GM19238 (cell line): ENCODE data around the gene OMP.

Experiments
- DNase-seq: peaks from one replicate; pipeline ENCODE4 v3.0.0; 2011; ENCODE audit warnings: low spot score; ENCODE audit not compliant: insufficient read length

The OMP gene

GRCh38 chr11:77137421-77137820 is 34.8 kb downstream of the OMP start:
- no peak for DNase-seq

GRCh38 chr11:77138106-77138649 is 35.5 kb downstream of the OMP start:
- no peak for DNase-seq

GRCh38 chr11:77139201-77139600 is 36.6 kb downstream of the OMP start:
- no peak for DNase-seq

- DNase-seq = no peak
Measured at GRCh38 chr11:77140231-77140851, 37.7 kb downstream of the OMP start.

- no peak for DNase-seq
Measured at GRCh38 chr11:77141034-77141433, 38.4 kb downstream of the OMP start.

- DNase-seq = no peak
Measured at GRCh38 chr11:77141475-77141874, 38.8 kb downstream of the OMP start.

GRCh38 chr11:77142091-77142975 is 39.7 kb downstream of the OMP start:
- DNase-seq = no peak

- DNase-seq = no peak
Measured at GRCh38 chr11:77143405-77144020, 40.9 kb downstream of the OMP start.

- no peak for DNase-seq
Measured at GRCh38 chr11:77144196-77144856, 41.7 kb downstream of the OMP start.

GRCh38 chr11:77144857-77145428 is 42.3 kb downstream of the OMP start:
- DNase-seq = no peak

GRCh38 chr11:77146261-77147035 is 43.8 kb downstream of the OMP start:
- DNase-seq = no peak

GRCh38 chr11:77147036-77147315 is 44.3 kb downstream of the OMP start:
- no peak for DNase-seq

- no peak for DNase-seq
Measured at GRCh38 chr11:77147668-77148321, 45.2 kb downstream of the OMP start.

GRCh38 chr11:77148963-77149715 is 46.5 kb downstream of the OMP start:
- no peak for DNase-seq

GRCh38 chr11:77149716-77150392 is 47.2 kb downstream of the OMP start:
- no peak for DNase-seq

- DNase-seq = no peak
Measured at GRCh38 chr11:77150836-77151235, 48.2 kb downstream of the OMP start.

- DNase-seq = no peak
Measured at GRCh38 chr11:77151804-77152509, 49.3 kb downstream of the OMP start.

GRCh38 chr11:77152846-77153245 is 50.2 kb downstream of the OMP start:
- DNase-seq = no peak
